Osteocyte (in vitro differentiated cells): ENCODE results near the gene ID1. TPM values are rescaled to one million over a fixed set of nuclear protein-coding genes. Genes with fewer than 3 reads are reported as not detected.
"Not testable (repeated sequence)": the region's sequence is repeated elsewhere in the genome, so short reads cannot be mapped to it uniquely, and the experiment has no call there.

Source experiments
- DNase-seq: peaks from one replicate; pipeline ENCODE4 v3.0.0; 2021; ENCODE audit warnings: mixed read lengths; ENCODE audit not compliant: unreplicated experiment; ENCODE audit errors: extremely low spot score
- H3K27ac Mint-ChIP-seq: one replicate; pipeline ENCODE4 v1.8.0; 2021; ENCODE audit warnings: mild to moderate bottlenecking, mixed read lengths; ENCODE audit not compliant: unreplicated experiment
- H3K27me3 Mint-ChIP-seq: one replicate; pipeline ENCODE4 v1.8.0; 2021; ENCODE audit warnings: mixed read lengths; ENCODE audit not compliant: unreplicated experiment
- H3K36me3 Mint-ChIP-seq: one replicate; pipeline ENCODE4 v1.8.0; 2021; ENCODE audit warnings: mixed read lengths; ENCODE audit not compliant: unreplicated experiment
- H3K4me1 Mint-ChIP-seq: one replicate; pipeline ENCODE4 v1.8.0; 2021; ENCODE audit warnings: mixed read lengths; ENCODE audit not compliant: unreplicated experiment
- H3K4me3 Mint-ChIP-seq: one replicate; pipeline ENCODE4 v1.8.0; 2021; ENCODE audit warnings: mild to moderate bottlenecking, moderate library complexity, mixed read lengths; ENCODE audit not compliant: unreplicated experiment
- H3K9me3 Mint-ChIP-seq: one replicate; pipeline ENCODE4 v1.8.0; 2021; ENCODE audit warnings: mixed read lengths; ENCODE audit not compliant: unreplicated experiment
- total RNA-seq: library from RNA; stranded (reverse); gene quantifications from 2 replicates; pipeline ENCODE4 v1.2.1, GENCODE V29; 2021
- TF ChIP-seq, protein P1 (sequence below): fragments of 200-600 bp; sonication (generic); IDR thresholded peaks from 2 replicates; pipeline ENCODE4 v1.5.0; 2021; ENCODE audit warnings: antibody characterized with exemption, mild to moderate bottlenecking, moderate library complexity

Gene ID1
- total RNA-seq, 1 donor from 2014 or later, result 8.2 TPM

GRCh38 chr20:31576751-31577150, 28.3 kb upstream of the ID1 start:
- TF ChIP-seq, protein P1, sequence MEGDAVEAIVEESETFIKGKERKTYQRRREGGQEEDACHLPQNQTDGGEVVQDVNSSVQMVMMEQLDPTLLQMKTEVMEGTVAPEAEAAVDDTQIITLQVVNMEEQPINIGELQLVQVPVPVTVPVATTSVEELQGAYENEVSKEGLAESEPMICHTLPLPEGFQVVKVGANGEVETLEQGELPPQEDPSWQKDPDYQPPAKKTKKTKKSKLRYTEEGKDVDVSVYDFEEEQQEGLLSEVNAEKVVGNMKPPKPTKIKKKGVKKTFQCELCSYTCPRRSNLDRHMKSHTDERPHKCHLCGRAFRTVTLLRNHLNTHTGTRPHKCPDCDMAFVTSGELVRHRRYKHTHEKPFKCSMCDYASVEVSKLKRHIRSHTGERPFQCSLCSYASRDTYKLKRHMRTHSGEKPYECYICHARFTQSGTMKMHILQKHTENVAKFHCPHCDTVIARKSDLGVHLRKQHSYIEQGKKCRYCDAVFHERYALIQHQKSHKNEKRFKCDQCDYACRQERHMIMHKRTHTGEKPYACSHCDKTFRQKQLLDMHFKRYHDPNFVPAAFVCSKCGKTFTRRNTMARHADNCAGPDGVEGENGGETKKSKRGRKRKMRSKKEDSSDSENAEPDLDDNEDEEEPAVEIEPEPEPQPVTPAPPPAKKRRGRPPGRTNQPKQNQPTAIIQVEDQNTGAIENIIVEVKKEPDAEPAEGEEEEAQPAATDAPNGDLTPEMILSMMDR, result no peak
- Mint-ChIP-seq H3K9me3 (no peaks in the 10 kb centered on the region), H3K4me3 (no peak overlapping the region), H3K36me3 (no peaks in the 10 kb centered on the region), H3K27me3 (no peaks in the 10 kb centered on the region), H3K27ac (no peak overlapping the region), H3K4me1 (peaks cover 20% of the 10 kb centered on the region)
- DNase-seq, result no peak

- Mint-ChIP-seq H3K27me3 (no peaks in the 10 kb centered on the region), H3K27ac (no peak overlapping the region), H3K9me3 (no peaks in the 10 kb centered on the region), H3K4me3 (no peak overlapping the region), H3K4me1 (peaks cover 16% of the 10 kb centered on the region), H3K36me3 (no peaks in the 10 kb centered on the region)
- DNase-seq, result no peak
- TF ChIP-seq, protein P1, result no peak
These were observed 27.9 kb upstream of the ID1 start for GRCh38 chr20:31577194-31577593.

- Mint-ChIP-seq H3K27ac (no peak overlapping the region), H3K9me3 (no peaks in the 10 kb centered on the region), H3K36me3 (no peaks in the 10 kb centered on the region), H3K4me3 (no peak overlapping the region), H3K27me3 (no peaks in the 10 kb centered on the region), H3K4me1 (peaks cover 6% of the 10 kb centered on the region)
- DNase-seq, result no peak
- TF ChIP-seq, protein P1, result no peak
These were observed 26.5 kb upstream of the ID1 start for GRCh38 chr20:31578448-31579138.

GRCh38 chr20:31579245-31579644, 25.8 kb upstream of the ID1 start:
- TF ChIP-seq, protein P1, result no peak
- no peaks in the 10 kb centered on the region for H3K4me1 Mint-ChIP-seq
- no peak overlapping the region for H3K27ac Mint-ChIP-seq
- no peaks in the 10 kb centered on the region for H3K9me3 Mint-ChIP-seq
- H3K4me3 Mint-ChIP-seq, result no peak overlapping the region
- no peaks in the 10 kb centered on the region for H3K27me3 Mint-ChIP-seq
- no peaks in the 10 kb centered on the region for H3K36me3 Mint-ChIP-seq
- DNase-seq, result no peak

DNA sequence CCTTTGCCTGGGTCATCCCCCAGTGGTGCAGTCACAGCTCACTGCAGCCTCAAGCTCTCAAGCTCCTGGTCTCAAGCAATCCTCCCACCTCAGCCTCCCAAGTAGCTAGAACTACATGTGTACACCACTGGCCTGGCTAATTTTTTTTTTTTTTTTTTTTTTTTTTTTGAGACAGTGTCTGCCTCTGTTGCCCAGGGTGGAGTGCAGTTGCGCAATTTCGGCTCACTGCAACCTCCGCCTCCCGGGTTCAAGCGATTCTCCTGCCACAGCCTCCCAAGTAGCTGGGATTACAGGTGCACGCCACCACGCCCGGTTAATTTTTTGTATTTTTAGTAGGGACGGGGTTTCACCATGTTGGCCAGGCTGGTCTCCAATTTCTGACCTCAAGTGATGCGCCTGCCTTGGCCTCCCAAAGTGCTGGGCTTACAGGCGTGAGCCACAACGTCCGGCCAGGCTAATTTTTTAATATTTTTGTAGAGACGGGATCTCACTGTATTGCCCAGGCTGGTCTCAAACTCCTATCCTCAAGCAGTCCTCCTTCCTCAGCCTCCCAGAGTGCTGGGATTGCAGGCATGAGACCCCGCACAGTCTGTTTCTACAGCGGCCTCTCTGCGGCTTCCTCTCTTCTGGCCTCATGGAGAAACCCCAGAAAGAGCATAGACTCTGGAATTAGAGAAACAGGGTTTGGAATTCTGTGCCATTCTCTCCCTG, 25.0 kb upstream of the ID1 start:
- not testable (repeated sequence) for H3K9me3 Mint-ChIP-seq, H3K36me3 Mint-ChIP-seq, H3K4me3 Mint-ChIP-seq, H3K27ac Mint-ChIP-seq, H3K27me3 Mint-ChIP-seq, DNase-seq, H3K4me1 Mint-ChIP-seq
